GM23338 (cell line): ENCODE measurements around the gene ZNF579.

Experiments
- CREB1 ChIP-seq: fragments of 250-450 bp; sonication (Bioruptor Pico); IDR thresholded peaks from 2 replicates; pipeline ENCODE4 v1.5.0; 2020; ENCODE audit warnings: low read depth, mild to moderate bottlenecking, moderate library complexity
- CTCF ChIP-seq, 2 experiments: fragments of 200-600 bp in 1 of 2; sonication (generic) in 1 of 2; conservative IDR thresholded peaks; 2 replicates each; pipeline versions ENCODE4 v1.5.1 to v1.6.1; 2016 to 2017; ENCODE audit warnings: antibody characterized with exemption in 2 of 2, low read depth in 2 of 2, mild to moderate bottlenecking in 2 of 2, moderate library complexity in 1 of 2
- EZH2phosphoT487 ChIP-seq: fragments of 200-600 bp; sonication (generic); IDR thresholded peaks from one replicate; pipeline ENCODE4 v1.8.1; 2018; ENCODE audit warnings: antibody characterized with exemption; ENCODE audit not compliant: unreplicated experiment
- POLR2AphosphoS5 ChIP-seq: IDR thresholded peaks from 2 replicates; pipeline ENCODE4 v1.6.1; 2016; ENCODE audit warnings: antibody characterized with exemption, low read depth

- TF ChIP-seq EZH2phosphoT487, result no peak
- no peak for TF ChIP-seq CTCF (conservative IDR thresholded peaks at IDR 0.05; ENCODE audit: low read depth in 2 of 2)
- TF ChIP-seq POLR2AphosphoS5, result no peak
- no peak for TF ChIP-seq CREB1 (CRISPR knock-in tag)
Observed at GRCh38 chr19:55613396-55613795, 32.7 kb upstream of the ZNF579 start.
